Measurements from ENCODE around the gene NR5A2.

NR5A2 gene

DNA sequence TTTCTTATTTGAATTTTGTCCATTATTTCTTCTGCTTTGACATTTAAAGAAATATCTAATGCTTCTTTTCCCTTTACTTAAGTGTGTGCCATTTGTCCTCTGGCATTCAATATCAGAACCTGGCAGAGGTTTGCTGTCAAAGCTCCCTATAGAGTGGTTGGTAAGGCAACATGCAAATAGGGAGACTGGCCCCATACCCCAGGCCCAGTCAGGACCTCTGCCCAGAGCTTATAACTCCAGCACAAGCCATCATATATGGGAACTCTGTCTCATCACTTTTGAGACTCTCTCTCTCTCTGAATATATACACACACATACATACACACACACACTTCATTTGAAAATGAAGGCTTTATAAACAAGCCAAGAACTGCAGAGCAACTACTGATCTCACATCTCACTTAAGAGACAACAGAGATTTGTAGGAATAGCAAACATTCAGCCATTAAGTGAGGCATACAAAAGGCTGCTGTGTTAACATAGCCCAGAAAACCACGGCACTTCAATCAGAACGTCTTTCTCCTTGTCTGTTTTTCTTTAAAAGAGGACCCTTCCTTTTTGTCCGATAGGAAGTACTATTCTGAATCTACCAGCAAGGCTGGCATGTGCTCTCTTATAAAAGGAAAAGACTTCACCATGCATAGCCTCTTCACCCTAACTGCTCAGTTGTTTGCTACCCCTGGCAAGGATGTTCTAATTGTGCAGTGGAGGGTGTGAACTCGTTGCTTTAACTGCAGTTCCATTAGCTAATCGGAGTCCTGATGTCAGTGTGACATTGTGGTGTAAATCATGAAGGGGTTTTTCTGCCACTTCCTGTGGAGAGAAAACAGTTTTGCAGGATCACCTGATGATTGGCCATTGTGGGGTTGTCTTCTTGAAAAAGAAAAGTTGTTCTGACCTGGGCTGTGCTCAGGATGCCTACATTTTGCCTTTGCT is 101.7 kb downstream of the NR5A2 start:
- no peak for DNase-seq

DNA sequence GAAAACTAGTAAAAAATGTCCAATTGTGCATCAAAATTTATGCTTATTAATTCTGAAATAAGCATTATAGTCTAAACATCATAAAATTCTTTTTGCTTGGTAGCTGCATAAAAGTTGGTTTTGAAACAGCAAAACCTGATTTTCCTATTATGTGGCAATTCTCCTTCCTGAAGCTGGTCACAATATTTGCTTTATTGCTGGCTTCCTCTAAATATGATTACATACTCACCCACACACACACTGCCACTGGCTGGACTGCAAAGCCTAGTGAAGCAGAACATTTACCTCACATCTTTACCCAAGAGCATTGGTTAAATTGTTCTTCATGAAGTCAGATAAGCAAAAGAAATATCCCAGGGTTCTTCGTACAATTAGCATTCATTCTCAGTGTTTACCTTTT is 103.0 kb downstream of the NR5A2 start:
- no peak for DNase-seq

DNA sequence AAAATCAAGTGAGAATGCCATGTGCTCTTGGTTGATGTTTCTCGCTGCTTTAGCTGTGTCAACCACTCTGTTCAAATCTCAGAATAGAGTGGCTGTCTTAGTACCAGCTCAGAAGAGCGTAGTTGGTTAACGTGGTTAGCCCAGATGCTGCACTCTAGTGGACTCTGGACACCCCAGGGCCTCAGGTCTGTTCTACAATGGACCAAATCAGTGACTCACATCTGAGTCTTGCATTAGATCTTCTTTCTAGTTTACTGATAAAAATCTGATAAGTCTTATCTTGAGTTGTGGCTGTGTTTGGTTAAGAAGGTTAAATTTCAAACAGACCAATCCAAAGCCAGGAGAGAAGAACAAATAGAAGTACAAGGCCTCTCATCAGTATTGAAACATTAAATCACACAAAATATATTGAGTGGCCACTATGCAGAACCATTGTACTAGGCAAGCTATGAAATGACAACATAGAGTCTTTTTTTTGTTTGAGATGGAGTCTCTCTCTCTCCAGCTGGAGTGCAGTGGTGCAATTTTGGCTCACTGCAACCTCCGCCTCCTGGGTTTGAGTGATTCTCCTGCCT is 104.1 kb downstream of the NR5A2 start:
- no peak for DNase-seq

DNA sequence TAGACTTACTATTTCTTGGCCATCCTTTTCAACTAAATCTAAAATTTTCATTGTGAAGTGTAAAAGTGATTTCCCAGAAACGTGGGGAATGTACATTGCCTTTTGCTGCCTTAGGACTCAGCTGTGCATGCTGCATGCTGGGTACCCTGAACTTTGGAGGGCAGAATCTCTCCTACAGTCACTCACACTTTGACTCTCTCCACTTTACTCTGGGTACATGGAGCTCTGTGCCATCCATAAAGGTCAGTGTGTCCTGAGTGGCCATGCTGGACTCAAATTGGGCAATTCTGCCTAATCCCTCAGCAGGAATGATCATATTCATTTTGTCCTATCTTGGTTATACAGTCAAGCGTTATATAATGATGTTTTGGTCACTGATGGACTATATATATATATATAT is 105.6 kb downstream of the NR5A2 start:
- no peak for DNase-seq

DNA sequence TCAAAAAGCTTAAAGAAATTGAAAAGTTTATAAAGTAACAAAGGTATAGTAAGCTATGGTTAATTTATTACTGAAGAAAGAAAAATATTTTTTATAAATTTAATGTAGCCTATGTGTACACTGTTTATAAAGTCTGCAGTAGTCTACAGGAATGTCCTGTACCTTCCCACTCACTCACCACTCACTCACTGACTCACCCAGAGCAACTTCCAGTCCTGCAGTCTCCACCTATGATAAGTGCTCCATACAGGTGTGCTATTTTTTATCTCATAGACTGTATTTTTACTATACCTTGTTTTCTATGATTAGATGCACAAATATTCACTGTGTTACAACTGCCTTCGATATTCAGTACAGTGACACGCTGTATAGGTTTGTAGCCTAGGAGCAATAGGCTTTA is 106.6 kb downstream of the NR5A2 start:
- no peak for DNase-seq

DNA sequence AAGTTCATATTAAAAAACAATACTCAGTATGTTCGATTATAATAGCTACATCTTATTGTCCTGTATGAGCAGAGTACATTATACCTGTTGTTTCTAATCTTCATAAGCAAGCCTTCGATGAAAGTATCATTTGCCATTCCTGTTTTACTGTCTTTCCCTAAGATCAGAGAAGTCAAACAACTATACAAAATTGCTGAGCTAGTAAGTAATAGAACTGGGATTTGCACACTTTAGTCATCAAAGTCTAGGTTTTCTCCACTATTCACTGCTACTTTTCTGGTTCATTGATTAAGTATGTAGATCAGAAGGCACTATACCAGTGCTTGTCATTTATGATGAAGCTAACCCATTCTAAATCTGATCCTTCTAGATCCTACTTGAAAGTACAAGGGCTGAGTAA is 108.9 kb downstream of the NR5A2 start:
- no peak for DNase-seq

DNA sequence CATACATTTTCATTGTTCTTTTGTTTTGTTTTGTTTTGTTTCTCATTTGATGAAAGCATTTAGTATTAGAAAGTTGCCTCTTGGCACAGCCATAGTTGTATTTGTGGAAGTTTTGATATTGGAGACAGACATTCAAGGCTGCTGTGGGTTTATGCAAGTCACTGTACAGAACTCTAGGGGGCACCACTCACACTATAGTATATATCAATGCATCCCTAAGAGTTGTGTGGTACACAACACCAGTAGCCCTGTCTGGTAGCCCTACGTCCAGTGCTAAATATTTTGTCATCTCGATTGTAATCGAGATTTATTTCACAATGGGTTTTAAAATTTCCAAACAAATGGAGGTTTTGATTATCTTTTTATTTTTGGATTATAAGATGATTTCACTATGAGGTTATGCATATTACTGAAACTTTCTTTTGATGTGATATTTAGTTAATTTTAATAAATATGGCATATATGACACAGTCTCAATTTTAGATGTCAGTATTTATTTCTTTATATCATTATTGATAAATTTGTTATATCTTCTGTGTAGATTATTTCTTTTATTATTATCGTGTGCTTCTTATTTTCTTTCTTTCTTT is 112.2 kb downstream of the NR5A2 start:
- DNase-seq, result peak; percentile 68

DNA sequence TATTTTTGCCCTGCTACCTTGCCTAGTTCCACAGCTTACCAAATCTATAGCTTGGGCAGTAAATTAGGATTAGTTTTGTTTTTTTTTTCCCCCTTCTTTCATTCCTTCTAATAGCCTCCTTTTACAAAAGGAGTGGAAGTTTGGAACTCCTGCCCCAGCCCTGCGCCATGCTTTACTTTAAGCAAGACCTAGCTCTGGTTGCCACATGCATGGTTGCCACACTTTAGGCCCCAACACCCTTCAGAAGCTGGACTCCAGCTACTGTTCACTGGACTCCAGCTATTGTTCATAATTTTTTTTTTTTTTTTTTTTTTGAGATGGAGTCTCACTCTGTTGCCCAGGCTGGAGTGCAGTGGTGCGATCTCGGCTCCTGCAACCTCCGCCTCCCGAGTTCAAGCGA is 115.8 kb downstream of the NR5A2 start:
- no peak for DNase-seq

DNA sequence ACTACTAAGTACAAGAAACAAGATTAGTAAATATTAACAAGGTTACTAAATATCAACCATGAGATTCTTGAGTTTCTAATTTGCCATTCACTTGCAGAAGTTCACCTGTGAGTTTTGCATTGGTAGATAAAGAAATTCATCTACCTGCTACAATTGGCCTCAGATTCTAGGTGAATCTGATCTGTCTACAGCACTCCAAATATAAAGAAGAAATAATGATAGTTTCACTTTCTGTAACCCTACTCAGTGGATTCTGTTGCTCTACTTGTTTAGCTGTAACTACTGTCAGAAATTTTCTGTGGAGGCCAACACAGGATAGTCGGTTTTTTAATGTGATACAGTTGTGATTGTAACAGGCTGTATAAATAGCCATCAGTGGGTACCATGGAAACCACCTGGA is 118.6 kb downstream of the NR5A2 start:
- no peak for DNase-seq

DNA sequence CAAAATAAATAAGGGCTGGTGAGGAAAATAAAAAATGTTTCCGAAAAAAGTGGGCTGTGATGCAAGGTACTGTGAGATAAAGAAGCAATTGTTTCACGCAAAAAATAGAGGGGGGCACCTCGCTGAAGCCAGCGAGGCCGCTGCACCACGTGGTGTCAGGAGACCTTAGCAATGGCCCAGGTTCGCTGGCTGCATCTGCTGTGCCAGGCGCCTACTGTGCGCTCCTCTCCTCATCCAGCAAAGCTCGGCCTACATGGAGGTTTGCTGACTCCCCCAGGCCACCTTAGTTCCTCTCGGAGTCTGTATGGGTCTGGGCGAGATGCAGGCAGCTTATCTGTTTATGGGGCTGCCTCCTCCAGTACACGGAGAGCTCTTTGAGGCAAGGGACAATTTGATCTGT is 119.6 kb downstream of the NR5A2 start:
- no peak for DNase-seq

DNA sequence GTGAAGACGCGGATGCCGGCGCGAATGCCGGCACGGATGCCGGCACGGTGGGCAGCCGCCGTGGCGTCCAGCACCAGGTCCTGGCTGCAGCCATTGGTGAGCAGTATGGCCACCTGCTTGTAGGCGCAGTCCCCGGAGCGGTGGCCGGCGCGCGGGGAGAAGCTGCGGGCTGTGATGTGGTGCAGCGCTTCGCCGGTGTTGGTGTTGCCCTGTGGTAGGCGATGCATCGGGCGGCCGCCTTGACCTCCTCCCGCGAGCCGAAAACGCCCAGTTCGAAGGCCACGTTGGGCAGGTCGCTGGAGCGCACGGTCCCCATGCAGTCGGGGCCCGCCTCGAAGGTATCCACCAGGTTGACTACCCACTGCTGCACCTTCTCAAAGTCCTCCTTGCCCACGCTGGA is 120.2 kb downstream of the NR5A2 start:
- no peak for DNase-seq

DNA sequence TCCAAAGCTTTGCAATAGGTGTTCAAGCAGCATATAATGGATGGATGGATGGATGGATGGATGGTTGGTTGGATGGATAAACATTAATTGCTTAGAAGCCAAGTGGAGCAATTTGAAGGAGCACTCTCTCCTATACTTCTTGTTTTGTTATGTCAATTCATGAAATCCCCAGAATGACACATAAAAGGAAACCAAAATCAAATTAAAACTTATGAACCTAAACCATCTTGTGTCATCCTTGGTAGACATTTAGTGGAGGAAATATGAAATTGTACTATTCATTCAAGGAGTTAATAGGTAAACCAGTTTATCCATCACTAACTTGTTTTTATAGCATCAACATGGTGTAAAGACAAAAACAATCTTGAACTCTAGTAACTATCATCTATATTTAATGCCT is 122.5 kb downstream of the NR5A2 start:
- no peak for DNase-seq

DNA sequence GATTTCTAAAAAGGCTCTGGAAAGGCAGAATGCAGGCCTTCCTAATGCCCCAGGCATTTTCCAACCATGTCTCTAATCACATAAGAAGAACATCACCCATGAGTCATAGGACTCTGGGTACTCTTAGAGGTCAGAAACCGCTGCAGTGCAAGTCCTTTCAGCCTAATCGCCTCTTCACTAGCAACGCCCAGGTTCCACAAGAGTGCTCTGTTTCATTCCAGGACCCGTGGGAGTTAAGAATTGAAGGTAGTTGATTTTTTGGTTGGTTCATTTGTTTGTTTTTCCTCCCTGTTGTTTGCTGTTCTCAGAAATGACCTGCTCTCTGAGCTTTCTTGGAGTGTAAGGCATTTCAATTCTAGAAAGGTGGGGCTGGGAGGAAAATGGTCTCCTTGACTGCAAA is 123.2 kb downstream of the NR5A2 start:
- no peak for DNase-seq

DNA sequence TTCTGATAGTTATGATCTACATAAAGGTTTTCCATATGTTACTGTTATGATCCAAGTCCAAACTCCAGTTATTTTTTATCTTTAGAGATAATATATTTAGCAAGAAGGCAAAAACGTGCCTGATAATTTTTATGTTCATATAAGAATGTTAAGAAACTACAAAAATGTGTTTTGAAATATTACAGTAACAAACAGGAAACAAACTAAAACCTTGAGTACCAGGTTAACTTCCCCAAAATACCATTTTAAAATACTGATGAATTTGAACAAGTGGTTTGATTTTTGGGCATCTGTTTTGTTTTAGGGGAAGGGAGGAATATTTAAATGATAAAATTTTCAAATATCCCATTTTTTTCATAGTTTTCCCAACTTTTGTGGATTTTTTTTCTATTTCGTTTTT is 124.8 kb downstream of the NR5A2 start:
- DNase-seq, result no peak

DNA sequence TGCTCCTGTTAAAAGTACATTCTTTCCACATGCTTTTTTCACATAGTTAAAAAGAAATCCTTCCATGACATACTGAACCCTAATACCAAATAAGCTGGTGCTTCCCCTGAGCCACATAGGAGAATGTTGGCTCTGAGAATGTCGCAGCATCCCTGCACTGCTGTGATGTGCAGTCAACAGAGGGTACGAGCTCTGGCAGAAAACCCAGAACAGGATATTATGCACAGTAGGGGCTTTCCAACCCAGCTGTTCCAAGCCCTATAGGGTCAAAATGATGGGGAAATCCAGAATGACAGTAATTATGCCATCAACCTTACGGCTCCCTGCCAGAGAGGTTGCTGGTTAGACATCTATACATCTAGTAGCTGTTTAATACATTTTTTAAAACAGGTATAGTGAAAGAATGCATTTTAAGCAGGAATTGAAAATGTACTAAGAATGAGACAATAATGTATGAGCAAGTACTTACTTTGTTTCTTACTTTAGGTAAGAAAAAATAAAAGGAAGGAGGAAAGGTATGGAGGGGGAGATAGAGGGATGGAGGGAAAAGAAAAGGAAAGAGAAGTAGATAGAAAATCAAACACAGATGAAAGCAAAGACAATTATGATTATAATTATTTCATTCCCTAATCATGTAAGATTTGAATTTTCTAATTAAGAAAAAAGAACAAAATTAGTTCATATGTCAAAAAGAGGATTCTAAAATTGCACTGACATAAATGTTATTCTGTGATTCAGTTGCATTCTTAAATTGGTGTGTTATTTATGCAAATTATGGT is 126.0 kb downstream of the NR5A2 start:
- DNase-seq, result no peak

DNA sequence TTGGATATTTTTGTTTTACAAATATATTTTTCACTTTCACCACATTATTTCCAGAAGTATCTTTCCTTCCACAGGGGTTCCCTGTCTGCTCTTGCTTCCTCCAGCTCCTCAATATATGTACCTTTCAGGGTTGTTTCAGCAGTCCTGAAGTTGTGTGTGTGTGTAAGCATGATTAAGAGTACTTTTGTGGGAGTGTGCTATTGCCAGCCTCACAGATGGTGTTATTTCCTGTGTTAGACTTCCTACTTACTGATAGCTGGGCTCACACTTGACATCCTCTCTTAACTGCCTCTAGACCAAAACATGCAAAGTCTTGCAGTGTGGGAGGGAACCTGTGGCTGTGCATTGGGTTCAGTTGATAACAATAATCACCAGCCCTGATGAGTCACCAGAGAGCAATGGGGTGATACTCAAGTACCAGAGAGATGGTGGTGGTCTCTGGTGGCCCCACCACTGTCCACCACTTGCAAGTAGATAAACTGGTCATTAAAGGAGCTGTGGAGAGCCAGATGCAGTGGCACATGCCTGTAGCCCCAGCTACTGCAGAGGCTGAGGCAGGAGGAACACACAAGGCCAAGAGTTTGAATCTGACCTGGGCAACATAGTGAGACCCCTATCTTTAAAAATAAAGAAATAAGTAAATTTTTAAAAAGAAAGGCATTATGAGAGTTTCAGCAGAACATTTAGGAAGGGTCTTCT is 126.7 kb downstream of the NR5A2 start:
- DNase-seq, result peak; percentile 16

DNA sequence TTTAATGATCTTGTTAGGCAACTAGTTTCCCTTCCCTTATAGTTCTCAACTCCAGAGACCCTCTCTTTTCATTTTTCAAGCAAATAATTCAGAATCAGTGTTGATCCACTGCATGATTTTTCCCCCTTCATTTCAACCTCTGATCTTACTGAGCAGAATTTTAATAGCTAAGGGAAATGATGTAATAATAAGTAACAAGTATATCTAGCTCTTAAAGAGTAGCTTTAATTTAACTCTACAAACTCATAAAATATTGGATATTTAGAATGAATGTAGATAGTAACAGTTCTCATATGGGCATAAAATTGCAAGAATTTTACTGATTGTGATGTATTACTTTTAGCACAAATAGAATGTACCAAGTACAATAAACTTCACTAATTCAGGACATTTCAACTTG is 130.2 kb downstream of the NR5A2 start:
- DNase-seq, result no peak

DNA sequence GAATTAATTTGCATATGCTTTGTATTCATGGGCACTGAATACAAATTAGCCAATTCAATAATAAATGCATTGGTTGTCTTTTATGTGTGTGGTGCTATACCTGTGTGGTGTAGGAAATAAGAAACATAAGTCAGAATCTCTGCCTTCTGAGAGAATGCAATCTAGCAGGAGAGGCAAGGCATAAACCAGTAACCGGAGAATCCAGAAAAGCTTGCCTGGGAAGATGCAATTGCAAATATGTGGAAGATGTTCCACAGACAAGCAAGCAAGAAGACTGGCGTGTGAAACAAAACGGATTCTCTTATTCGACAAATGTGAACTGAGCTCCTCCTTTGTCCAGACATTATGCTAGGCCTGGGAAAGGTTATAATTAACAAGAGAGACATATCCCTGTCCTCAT is 134.3 kb downstream of the NR5A2 start:
- DNase-seq, result no peak

DNA sequence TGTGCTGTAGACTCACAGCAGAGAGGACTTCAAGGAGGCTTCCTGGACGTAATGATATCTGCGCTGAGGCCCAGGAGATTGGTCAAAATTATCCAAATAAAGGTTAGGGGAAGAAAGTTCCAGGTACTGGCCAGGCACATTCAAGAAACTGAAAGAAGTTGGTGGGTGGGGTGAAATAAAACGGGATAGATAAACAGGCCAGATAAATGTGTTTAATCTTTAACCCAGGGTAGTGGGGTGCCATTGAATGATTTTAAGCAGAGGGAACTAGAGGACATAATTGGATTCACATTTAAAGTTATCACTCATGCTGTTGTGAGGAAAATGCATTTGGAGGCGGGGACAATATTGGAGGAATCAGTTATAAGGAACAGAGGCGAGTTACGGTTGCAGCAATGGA is 134.7 kb downstream of the NR5A2 start:
- no peak for DNase-seq

DNA sequence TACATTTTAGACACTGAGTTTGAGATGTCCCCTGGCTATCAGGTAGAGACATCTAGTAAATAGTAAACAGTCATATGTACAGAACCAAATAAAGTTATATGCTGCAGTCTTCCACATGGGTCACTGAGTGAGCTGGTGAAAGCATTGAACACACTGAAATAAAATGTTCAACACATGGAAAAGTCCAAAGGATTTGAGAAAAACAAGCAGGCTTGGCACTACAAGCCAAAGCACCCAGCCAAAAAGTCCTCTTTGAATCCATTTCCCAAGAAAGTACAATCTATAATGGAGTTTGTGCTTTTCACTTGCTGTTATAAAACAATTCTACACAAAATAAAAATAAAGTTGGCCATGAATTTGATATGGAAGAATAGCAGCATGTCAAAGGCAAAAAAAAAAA is 135.4 kb downstream of the NR5A2 start:
- DNase-seq, result no peak

DNA sequence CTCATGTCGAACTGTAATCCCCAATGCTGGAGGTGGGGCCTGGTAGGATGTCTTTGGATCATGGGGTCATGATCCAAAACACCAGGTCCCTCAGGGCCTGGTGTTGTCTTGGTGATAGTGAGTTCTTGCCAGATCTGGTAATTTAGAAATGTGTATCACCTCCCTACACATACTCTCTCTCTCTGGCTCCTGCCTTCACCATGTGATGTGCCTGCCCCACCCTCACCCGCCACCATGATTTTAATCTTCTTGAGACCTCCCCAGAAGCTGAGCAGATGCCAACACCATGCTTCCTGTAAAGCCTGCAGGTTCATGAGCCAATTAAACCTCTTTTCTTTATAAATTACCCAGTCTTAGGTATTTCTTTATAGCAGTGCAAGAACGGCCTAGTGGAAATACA is 136.4 kb downstream of the NR5A2 start:
- DNase-seq, result no peak

DNA sequence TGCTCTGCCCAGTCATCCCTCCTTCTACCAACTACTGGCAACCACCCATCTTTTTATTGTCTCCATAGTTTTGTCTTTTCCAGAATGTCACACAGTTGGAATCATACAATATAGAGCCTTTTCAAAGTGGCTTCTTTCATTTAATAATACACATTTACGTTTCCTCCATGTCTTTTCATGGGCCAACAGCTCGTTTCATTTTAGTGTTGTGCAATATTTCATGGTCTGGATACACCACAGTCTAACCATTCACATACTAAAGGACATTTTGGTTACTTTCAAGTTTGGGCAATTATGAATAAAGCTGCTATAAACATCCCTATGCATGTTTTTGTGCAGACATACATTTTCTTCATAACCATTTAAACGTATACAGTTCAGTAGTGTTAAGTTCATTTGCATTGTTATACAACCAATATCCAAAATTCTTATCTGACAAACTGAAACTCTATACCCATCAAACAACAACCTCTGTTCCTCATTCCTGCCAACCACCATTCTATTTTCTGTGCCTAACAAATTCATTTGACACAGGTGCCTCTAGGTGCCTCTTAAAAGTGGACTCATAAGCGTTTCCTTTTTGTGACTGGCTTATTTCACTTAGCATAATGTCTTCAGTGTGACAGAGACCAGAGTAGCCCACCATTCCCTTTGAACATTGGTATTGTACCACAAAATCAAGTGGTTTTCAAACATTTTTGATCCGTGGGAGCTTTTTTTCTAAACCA is 138.1 kb downstream of the NR5A2 start:
- DNase-seq, result no peak
